ENCODE results near the gene LZTFL1.

LZTFL1 gene

DNA sequence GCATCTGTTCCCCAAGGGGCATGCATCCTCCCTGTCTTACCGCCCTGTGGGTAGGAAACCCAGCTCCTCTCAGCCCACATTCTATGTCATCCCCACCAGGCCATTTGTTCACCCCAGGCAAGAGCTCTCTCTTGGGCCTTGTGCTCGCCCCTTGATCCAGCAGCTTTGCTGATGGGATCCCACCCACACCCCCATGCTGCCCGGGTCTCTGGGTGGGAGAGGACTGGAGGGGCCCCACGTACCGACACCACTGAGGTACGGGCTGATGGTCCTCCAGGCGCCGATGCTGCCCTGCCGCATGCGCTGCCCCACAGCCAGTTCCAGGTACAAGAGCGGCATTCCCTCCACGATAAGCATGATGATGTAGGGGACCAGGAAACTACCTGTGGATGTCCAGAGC lies 60.1 kb downstream of the LZTFL1 start:
- H3K4me3 ChIP-seq (ENCODE audit: low read length) = no peak overlapping the region
- no peak for TF ChIP-seq CTCF (IDR thresholded peaks at IDR 0.05; ENCODE audit: insufficient read depth, low read depth, low read length, missing control alignments)
- DNase-seq (ENCODE audit: low read depth) = no peak

- no peak for TF ChIP-seq CTCF (IDR thresholded peaks at IDR 0.05; ENCODE audit: insufficient read depth, low read depth, low read length, missing control alignments)
- no peak overlapping the region for H3K4me3 ChIP-seq (ENCODE audit: low read length)
- no peak for DNase-seq (ENCODE audit: low read depth)
These were observed 60.6 kb downstream of the LZTFL1 start for GRCh38 chr3:45781271-45781670.

DNA sequence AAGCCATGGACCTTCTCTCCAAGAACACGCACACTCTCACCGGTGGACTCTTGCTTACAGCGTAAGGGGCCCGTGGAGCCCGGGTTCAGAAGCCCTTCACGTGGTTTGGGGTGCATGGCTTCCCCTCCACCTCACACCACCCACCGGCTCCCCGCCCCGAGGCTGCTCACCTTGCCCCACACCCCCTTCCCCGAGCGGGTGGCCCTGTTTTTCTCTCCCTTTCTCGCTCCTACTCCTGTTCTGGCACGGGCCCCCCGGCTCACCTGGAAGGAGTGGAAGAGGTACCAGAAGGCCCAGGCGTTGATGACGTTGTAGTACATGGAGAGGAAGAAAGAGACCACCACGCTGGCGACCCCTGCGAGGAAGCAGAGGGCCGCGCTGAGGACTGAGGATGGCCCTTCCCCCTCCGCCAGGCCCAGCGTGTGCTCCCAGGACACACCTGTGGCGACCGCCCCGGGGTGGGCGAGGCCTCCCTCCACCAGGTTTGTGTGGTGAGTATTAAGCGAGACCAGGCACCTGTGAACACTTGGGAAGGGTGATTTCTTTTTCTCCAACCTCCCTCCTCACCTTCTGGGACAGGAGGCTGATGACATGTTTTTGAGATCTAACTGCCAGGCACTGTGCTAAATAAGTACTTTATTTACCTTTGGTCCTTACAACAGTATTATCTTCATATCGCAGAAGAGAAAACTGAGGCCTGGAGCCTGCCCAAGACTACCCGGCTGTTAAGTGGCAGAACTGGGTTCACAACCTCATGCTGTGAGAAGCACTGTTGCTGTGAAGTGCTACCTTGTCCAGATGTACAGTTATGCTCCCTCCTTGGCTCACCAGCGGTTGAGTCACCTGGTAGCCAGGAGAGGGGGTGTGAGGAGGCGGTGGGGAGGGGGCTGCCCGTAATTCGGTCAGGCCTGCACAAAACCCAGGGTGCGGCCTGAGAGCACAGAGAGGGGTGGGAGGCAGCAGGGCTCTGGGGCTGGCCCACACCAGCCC lies 61.9 kb downstream of the LZTFL1 start:
- no peak overlapping the region for H3K4me3 ChIP-seq (ENCODE audit: low read length)
- no peak for DNase-seq (ENCODE audit: low read depth)
- no peak for TF ChIP-seq CTCF (IDR thresholded peaks at IDR 0.05; ENCODE audit: insufficient read depth, low read depth, low read length, missing control alignments)

GRCh38 chr3:45778761-45779201 lies 63.1 kb downstream of the LZTFL1 start:
- no peak for TF ChIP-seq CTCF (IDR thresholded peaks at IDR 0.05; ENCODE audit: insufficient read depth, low read depth, low read length, missing control alignments)

GRCh38 chr3:45777746-45778386 lies 64.1 kb downstream of the LZTFL1 start:
- no peak for DNase-seq (ENCODE audit: low read depth)
- no peak overlapping the region for H3K4me3 ChIP-seq (ENCODE audit: low read length)
- TF ChIP-seq CTCF (IDR thresholded peaks at IDR 0.05; ENCODE audit: insufficient read depth, low read depth, low read length, missing control alignments) = no peak

More at GRCh38 chr3:45778761-45779201, 63.1 kb downstream of the LZTFL1 start:
- no peak for DNase-seq (ENCODE audit: low read depth)
- H3K4me3 ChIP-seq (ENCODE audit: low read length) = no peak overlapping the region

- DNase-seq (ENCODE audit: low read depth) = no peak
- TF ChIP-seq CTCF (IDR thresholded peaks at IDR 0.05; ENCODE audit: insufficient read depth, low read depth, low read length, missing control alignments) = no peak
- H3K4me3 ChIP-seq (ENCODE audit: low read length) = no peak overlapping the region
These were observed 64.7 kb downstream of the LZTFL1 start for GRCh38 chr3:45777111-45777745.
